ENCODE results near the gene ELAC2.

- TF ChIP-seq CTCF (IDR thresholded peaks at IDR 0.05) (no peak), ZFX (IDR thresholded peaks at IDR 0.05; ENCODE audit: borderline replicate concordance) (no peak)
Observed at GRCh38 chr17:12982224-12982623, 35.6 kb downstream of the ELAC2 start.

Measured in 22Rv1 (cell line).